ENCODE results near the gene LUZP1. TPM values are rescaled to one million over a fixed set of nuclear protein-coding genes. Genes with fewer than 3 reads are reported as not detected.
"Not testable (repeated sequence)": the region's sequence is repeated elsewhere in the genome, so short reads cannot be mapped to it uniquely, and the experiment has no call there.

LUZP1 gene
- polyA plus RNA-seq (2012; ENCODE audit: missing spikeins), result 7.2 TPM

DNA sequence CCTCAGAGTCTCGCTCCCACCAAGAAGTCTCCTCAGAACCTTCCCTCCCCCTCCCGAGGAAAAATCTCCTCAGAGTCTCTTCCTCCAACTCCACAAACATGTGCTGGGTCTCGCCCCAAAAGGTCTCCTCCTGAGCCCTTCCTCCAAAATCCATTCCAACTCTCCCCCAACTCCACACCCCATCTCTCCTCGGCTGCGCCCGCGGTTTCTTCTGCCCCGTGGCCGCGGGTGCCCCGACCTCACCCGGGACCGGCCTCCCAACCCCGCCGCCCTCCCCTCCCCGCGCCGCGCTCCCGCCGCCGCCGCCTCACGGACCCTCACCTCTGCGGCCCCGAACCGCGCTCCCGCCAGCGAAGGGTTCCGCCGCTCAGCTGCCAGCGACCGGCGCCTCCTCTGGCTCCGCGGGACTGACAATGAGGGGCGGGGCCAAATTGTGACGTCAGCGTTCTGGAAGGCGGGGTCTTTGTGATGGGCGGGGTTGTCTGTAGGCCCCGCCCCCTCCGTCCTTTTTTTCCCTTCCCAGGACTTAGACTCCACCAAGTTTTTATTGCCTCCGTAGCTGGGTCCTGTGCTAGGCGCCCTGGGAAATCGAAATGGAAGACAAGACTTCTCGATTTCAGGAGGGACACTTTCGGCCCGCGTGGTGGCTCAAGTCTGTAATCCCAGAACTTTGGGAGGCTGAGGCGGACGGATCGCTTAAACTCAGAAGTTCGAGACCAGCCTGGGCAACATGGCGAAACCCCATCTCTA is at the start of gene LUZP1:
Gene LUZP1 (minus strand): TSS at position 412 of the 750 bp plus-strand sequence.
- DNase-seq (ENCODE audit: insufficient read length) (peak; percentile 74), FAIRE-seq (peak; percentile 86)
- TF ChIP-seq TAF1 (IDR thresholded peaks at IDR 0.05; ENCODE audit: borderline replicate concordance, low read depth, low read length), result peak; percentile 94
- peak; percentile 50; the same call in 1 of the 2 replicates for TF ChIP-seq POLR2AphosphoS5 (IDR thresholded peaks at IDR 0.05; ENCODE audit: low read depth, low read length)
- TF ChIP-seq POLR2A (IDR thresholded peaks at IDR 0.05; ENCODE audit: low read depth, low read length), result peak; percentile 86

DNA sequence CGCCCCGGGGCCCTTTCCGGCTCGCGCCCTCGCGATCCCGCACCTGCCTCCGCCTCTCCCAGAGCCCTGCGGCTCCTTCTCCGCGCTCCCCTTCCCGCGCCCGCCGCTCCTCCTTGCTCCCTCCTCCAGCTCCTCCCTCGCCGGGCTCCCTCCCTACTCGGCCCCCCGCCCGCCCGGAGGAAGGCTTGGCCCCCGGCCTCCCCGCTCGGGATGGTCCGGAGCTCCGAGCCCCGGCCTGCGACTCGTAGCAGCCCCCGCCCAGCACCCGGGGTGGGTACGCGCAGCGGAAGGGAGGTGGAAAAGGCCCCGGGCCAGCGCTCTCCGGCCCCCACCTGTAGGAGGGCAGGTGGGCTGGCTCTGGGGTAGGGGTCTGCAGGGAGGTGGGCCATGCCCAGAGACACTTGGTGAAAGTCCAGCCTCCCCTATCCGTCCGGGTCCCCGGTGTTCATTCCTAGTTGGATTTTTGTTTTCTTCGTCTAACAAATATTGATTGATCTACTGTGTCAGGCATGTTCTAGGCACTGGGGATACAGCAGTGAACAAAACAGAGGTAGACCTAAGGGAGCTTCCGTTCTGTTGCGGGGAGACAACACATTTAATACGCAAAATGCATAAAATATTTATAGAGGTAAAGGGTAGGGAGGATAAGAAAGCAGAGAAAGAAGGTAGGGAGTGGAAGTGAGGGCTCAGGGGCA is 48.9 kb upstream of the LUZP1 start, which contains the start of gene HTR1D:
Gene HTR1D (minus strand): TSS at position 82 of the 695 bp plus-strand sequence. CDS start 23,283 bp downstream, outside the sequence.
- FAIRE-seq, result no peak
- TF ChIP-seq TAF1 (IDR thresholded peaks at IDR 0.05; ENCODE audit: borderline replicate concordance, low read depth, low read length) (no peak), POLR2A (IDR thresholded peaks at IDR 0.05; ENCODE audit: low read depth, low read length) (no peak), POLR2AphosphoS5 (IDR thresholded peaks at IDR 0.05; ENCODE audit: low read depth, low read length) (no peak)
- DNase-seq (ENCODE audit: insufficient read length), result peak; percentile 36

DNA sequence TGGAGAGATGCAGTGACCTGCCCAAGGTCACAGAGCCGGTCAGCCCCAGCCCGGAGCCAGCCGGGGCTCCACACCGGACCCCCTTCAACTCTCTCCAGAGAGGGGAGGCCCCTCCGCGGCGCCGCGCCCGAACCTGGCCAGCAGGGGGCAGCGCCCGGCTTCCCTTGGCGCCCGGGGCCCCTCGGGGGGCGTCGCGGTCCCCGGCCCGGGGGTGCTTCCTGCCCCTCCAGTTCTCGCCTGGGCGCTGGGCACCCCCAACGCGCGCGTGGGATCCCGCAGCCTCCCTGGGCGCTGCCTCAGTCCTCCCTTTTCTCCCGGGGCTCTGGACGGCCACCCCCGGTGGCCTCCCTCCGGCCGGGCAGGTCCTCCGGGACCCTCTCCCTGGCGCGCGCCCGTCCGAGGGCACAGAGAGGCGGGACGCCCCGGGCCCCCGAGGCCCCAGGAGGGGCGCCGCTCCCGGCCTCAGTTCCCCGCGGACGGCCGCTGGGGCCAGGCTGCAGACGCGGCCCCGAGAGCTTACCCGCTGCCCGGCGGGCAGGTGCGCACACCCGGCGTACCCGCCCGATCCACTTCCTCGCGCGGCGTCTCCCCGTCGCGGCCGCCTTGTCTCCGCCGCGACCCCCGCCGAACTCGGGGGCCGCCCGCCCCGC is 48.2 kb upstream of the LUZP1 start:
- no peak for TF ChIP-seq POLR2AphosphoS5 (IDR thresholded peaks at IDR 0.05; ENCODE audit: low read depth, low read length)
- TF ChIP-seq POLR2A (IDR thresholded peaks at IDR 0.05; ENCODE audit: low read depth, low read length), result no peak
- TF ChIP-seq TAF1 (IDR thresholded peaks at IDR 0.05; ENCODE audit: borderline replicate concordance, low read depth, low read length), result no peak
- DNase-seq (ENCODE audit: insufficient read length) (peak; percentile 54), FAIRE-seq (no peak)

DNA sequence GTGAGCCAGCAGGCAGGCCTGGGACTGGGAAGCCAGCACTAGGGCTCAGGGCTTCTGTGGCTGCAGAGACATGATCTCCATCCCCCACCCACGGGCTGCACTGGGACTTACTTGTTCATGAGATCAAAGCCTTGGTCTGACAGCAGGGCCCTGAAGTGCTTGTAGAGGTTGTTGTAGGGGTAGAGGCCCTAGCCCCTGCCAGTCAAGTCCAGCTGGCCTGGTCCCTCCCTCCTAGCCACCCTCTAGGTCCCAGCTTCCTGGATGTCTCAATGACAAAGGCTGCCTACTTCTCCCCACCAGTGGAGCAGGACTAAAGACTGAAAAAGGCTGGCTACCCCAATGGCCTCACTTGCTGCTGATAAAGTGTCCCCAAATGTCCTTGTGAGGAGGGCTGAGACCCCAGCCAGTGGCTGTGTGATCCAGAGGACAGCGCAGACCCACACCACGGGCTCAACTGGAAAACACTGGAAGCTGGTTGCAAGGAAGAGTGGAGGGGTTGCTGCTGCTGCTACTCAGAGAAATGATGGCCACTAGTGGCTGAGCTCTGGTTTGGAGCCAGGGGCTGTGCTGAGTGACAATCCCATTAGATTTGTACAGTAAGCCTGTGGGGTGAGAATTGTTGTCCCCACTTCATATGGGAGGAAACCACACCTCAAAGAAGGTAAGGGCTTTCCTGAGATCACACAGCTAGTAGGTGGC is 47.2 kb upstream of the LUZP1 start:
- no peak for DNase-seq (ENCODE audit: insufficient read length)
- TF ChIP-seq TAF1 (IDR thresholded peaks at IDR 0.05; ENCODE audit: borderline replicate concordance, low read depth, low read length) (no peak), POLR2AphosphoS5 (IDR thresholded peaks at IDR 0.05; ENCODE audit: low read depth, low read length) (no peak), POLR2A (IDR thresholded peaks at IDR 0.05; ENCODE audit: low read depth, low read length) (no peak)
- no peak for FAIRE-seq

DNA sequence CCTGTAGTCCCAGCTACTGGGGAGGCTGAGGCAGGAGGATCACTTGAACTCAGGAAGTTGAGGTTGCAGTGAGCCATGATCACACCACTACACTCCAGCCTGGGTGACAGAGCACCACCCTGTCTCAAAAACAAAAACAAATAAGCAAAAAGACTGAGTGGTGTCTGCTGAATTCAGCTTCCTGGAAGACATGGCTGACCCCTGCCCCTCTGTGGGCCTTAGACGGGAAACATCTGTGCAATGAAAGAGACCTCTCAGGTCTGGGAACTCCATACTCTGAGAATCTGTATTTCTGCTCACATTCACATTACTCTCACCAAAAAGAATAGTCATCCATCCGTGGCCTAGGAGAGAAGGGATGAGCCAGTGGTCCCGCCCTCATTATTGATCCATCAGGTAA is 46.6 kb upstream of the LUZP1 start:
- TF ChIP-seq TAF1 (IDR thresholded peaks at IDR 0.05; ENCODE audit: borderline replicate concordance, low read depth, low read length) (no peak), POLR2AphosphoS5 (IDR thresholded peaks at IDR 0.05; ENCODE audit: low read depth, low read length) (no peak), POLR2A (IDR thresholded peaks at IDR 0.05; ENCODE audit: low read depth, low read length) (no peak)
- no peak for DNase-seq (ENCODE audit: insufficient read length)
- no peak for FAIRE-seq

DNA sequence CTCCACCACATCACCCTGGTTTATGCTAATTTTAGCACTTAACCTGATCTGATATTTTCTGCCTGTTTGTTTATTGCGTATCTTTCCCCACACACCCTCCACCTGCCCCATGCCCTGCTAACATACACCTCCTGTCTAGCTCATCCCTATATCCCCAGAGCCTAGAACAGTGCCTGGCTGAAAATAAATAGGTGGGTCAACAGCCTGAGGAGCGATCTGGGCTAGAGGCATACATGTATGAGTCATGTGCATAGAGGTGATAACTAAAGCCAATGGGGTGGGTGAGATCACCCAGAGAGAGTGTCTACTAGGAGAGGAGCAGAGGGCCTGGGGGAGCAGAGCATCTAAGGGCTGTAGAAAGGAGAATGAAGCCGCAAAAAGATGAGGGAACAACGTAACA is 46.0 kb upstream of the LUZP1 start:
- FAIRE-seq (no peak), DNase-seq (ENCODE audit: insufficient read length) (no peak)
- TF ChIP-seq POLR2A (IDR thresholded peaks at IDR 0.05; ENCODE audit: low read depth, low read length) (no peak), POLR2AphosphoS5 (IDR thresholded peaks at IDR 0.05; ENCODE audit: low read depth, low read length) (no peak), TAF1 (IDR thresholded peaks at IDR 0.05; ENCODE audit: borderline replicate concordance, low read depth, low read length) (no peak)

DNA sequence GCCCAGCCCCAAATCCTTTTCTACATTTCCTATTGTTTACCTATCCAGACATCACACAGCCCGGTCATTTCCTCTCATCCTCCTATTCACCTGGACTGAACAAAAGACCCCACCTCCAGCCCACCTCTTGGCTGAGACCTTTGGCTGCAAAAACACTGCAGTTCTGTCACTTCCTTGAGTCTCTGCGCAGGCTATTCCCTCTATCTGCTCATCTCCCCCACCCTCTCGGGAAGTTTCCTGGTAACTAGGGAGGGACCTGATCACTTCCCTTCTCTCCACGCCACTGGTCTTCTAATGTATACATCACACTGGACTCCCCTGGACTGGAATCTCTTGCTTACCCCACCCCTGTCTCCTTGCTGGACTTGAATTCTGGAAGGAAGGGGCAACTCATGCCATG is 43.3 kb upstream of the LUZP1 start:
- FAIRE-seq (no peak), DNase-seq (ENCODE audit: insufficient read length) (no peak)
- TF ChIP-seq POLR2A (IDR thresholded peaks at IDR 0.05; ENCODE audit: low read depth, low read length), result no peak
- TF ChIP-seq POLR2AphosphoS5 (IDR thresholded peaks at IDR 0.05; ENCODE audit: low read depth, low read length), result no peak
- TF ChIP-seq TAF1 (IDR thresholded peaks at IDR 0.05; ENCODE audit: borderline replicate concordance, low read depth, low read length), result no peak

DNA sequence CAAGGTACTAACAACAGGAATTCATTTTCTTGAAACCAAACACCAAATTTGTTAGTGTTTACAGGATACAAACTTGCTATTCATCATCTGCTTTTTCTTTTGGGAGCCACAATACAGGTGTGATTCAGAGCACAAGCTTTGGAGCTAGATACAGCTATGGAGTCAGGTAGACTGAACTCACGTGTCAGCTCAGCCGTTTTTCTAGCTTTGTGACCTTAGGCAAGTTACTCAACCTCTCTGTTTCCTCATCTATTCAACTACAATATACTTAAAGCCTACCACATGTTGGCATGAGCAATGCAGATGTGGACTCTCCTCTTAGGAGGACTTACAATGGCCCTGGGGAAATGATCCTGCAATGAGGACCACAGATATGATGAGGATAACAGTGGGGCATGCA is 42.3 kb upstream of the LUZP1 start:
- FAIRE-seq (no peak), DNase-seq (ENCODE audit: insufficient read length) (no peak)
- TF ChIP-seq TAF1 (IDR thresholded peaks at IDR 0.05; ENCODE audit: borderline replicate concordance, low read depth, low read length) (no peak), POLR2A (IDR thresholded peaks at IDR 0.05; ENCODE audit: low read depth, low read length) (no peak), POLR2AphosphoS5 (IDR thresholded peaks at IDR 0.05; ENCODE audit: low read depth, low read length) (no peak)

DNA sequence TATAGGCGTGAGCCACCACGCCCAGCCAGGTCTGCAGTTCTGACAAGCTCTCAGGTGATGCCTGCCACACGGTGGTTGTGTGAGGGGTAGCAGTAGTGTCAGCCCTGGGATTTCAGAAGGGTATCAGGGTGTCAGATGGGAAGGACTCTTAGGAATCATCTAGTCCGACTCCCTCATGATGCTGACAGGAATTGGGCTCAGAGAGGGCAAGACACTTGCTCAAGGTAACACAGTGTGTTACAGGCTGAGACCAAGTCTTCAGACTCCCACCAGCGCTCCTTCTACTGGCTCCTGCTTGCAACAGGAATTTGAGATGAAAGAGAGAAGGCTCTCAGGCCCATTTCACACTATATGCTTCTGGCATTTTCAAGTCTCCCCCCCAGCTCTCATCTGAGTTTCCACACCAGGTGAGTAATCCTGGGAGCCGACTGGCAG is 41.7 kb upstream of the LUZP1 start:
- FAIRE-seq (no peak), DNase-seq (ENCODE audit: insufficient read length) (no peak)

DNA sequence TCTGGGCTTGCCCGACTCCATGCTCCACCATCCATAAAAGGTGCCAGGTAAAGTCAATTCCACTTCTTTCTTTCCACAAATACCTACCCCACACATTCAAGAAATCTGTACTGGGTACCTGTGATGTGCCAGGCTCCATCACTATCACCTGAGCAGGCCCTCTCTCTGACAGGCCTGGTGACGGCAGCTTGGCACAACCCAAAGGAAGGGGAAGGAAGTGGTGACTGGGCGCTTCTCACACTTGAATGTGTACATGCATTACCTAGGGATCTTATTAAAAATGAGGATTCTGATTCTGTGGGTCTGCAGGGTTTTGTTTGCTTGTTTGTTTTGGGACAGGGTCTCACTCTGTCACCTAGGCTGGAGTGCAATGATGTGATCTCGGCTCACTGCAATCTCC is 41.1 kb upstream of the LUZP1 start:
- FAIRE-seq (no peak), DNase-seq (ENCODE audit: insufficient read length) (no peak)
- TF ChIP-seq POLR2A (IDR thresholded peaks at IDR 0.05; ENCODE audit: low read depth, low read length), result no peak
- no peak for TF ChIP-seq POLR2AphosphoS5 (IDR thresholded peaks at IDR 0.05; ENCODE audit: low read depth, low read length)
- TF ChIP-seq TAF1 (IDR thresholded peaks at IDR 0.05; ENCODE audit: borderline replicate concordance, low read depth, low read length), result no peak

More for the DNA sequence above, 41.7 kb upstream of the LUZP1 start:
- no peak for TF ChIP-seq POLR2A (IDR thresholded peaks at IDR 0.05; ENCODE audit: low read depth, low read length)
- TF ChIP-seq POLR2AphosphoS5 (IDR thresholded peaks at IDR 0.05; ENCODE audit: low read depth, low read length), result no peak
- no peak for TF ChIP-seq TAF1 (IDR thresholded peaks at IDR 0.05; ENCODE audit: borderline replicate concordance, low read depth, low read length)

DNA sequence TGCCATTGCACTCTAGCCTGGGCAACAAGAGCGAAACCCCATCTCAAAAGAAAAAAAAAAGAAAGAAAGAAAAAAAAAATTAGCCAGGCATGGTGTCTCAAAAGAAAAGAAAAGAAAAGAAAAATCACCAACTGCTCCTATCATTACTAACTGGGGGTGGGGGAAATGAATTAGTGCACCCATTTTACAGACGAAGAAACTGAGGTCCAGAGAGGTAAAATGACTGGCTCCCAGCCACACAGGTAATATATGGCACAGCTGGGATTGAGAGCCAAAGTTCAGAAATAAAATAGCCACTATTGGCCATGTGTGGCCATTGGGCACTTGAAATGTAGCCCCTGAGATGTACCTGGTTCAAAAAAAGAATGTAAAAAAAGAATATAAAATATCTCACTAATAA is 39.9 kb upstream of the LUZP1 start:
- no peak for TF ChIP-seq POLR2AphosphoS5 (IDR thresholded peaks at IDR 0.05; ENCODE audit: low read depth, low read length)
- TF ChIP-seq TAF1 (IDR thresholded peaks at IDR 0.05; ENCODE audit: borderline replicate concordance, low read depth, low read length), result no peak
- no peak for TF ChIP-seq POLR2A (IDR thresholded peaks at IDR 0.05; ENCODE audit: low read depth, low read length)
- FAIRE-seq (no peak), DNase-seq (ENCODE audit: insufficient read length) (no peak)

DNA sequence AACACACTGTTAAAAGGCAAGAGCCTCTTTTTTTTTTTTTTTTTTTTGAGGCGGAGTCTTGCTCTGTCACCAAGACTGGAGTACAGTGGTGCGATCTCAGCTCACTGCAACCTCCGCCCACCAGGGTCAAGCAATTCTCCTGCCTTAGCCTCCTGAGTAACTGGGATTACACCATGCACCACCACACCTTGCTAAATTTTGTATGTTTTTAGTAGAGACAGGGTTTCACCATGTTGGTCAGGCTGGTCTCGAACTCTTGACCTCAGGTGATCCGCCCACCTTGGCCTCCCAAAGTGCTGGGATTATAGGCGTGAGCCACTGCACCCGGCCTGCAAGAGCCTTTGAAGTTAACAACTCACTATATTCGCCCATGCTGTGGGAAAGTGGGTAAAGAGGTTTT is 39.1 kb upstream of the LUZP1 start:
- not testable (repeated sequence) for FAIRE-seq; DNase-seq (ENCODE audit: insufficient read length)

Data from GM12892 (cell line).